GM23248 (cell line): ENCODE results near the gene WASL. TPM values are rescaled to one million over a fixed set of nuclear protein-coding genes. Genes with fewer than 3 reads are reported as not detected.
"Not testable (repeated sequence)": the region's sequence is repeated elsewhere in the genome, so short reads cannot be mapped to it uniquely, and the experiment has no call there.

ENCODE experiments used
- DNase-seq: peaks from one replicate; pipeline ENCODE4 v3.0.0-alpha.2; 2015
- H2AFZ ChIP-seq: fragments of 200-600 bp; sonication (generic); 2 replicates; pipeline ENCODE4 v1.6.1; 2016; ENCODE audit warnings: antibody characterized with exemption
- H3F3A ChIP-seq: fragments of 200-600 bp; sonication (generic); 2 replicates; pipeline ENCODE4 v1.6.1; 2016; ENCODE audit warnings: mild to moderate bottlenecking, antibody characterized with exemption, mixed run types; ENCODE audit not compliant: insufficient read depth
- H3K27ac ChIP-seq: fragments of 200-600 bp; sonication (generic); 2 replicates; pipeline ENCODE4 v1.5.1; 2016; ENCODE audit warnings: mild to moderate bottlenecking
- H3K27me3 ChIP-seq: fragments of 200-600 bp; sonication (generic); replicated peaks from 2 replicates; pipeline ENCODE4 v1.6.1; 2016; ENCODE audit warnings: mild to moderate bottlenecking; ENCODE audit not compliant: insufficient read depth
- H3K36me3 ChIP-seq: fragments of 200-600 bp; sonication (generic); 2 replicates; pipeline ENCODE4 v1.6.1; 2016; ENCODE audit warnings: low read depth, mild to moderate bottlenecking
- H3K4me1 ChIP-seq: fragments of 200-600 bp; sonication (generic); 2 replicates; pipeline ENCODE4 v1.6.1; 2016; ENCODE audit warnings: mild to moderate bottlenecking; ENCODE audit not compliant: insufficient read depth
- H3K4me2 ChIP-seq: fragments of 200-600 bp; sonication (generic); one replicate; pipeline ENCODE4 v1.6.1; 2016; ENCODE audit warnings: mild to moderate bottlenecking; ENCODE audit not compliant: unreplicated experiment
- H3K4me3 ChIP-seq: fragments of 200-600 bp; sonication (generic); 2 replicates; pipeline ENCODE4 v1.5.1; 2016; ENCODE audit warnings: mild to moderate bottlenecking
- H3K79me2 ChIP-seq: fragments of 200-600 bp; sonication (generic); 2 replicates; pipeline ENCODE4 v1.6.1; 2016; ENCODE audit warnings: mild to moderate bottlenecking; ENCODE audit not compliant: insufficient read depth
- H3K9ac ChIP-seq: fragments of 200-600 bp; sonication (generic); 2 replicates; pipeline ENCODE4 v1.6.1; 2016; ENCODE audit warnings: mild to moderate bottlenecking
- H3K9me2 ChIP-seq: fragments of 200-600 bp; sonication (generic); 2 replicates; pipeline ENCODE4 v1.6.1; 2016; ENCODE audit warnings: mixed run types, mild to moderate bottlenecking, moderate library complexity; ENCODE audit not compliant: insufficient read depth
- H3K9me3 ChIP-seq: fragments of 200-600 bp; sonication (generic); one replicate; pipeline ENCODE4 v1.6.1; 2017; ENCODE audit warnings: low read depth
- H4K20me1 ChIP-seq: fragments of 200-600 bp; sonication (generic); 2 replicates; pipeline ENCODE4 v1.6.0; 2016; ENCODE audit not compliant: insufficient read depth
- EZH2 ChIP-seq: fragments of 200-600 bp; sonication (generic); IDR thresholded peaks from 2 replicates; pipeline ENCODE4 v1.6.1; 2018; ENCODE audit warnings: antibody characterized with exemption, mild to moderate bottlenecking; ENCODE audit not compliant: insufficient read depth, poor library complexity, severe bottlenecking
- EZH2phosphoT487 ChIP-seq: fragments of 200-600 bp; sonication (generic); IDR thresholded peaks from 2 replicates; pipeline ENCODE4 v1.6.1; 2018; ENCODE audit warnings: antibody characterized with exemption, moderate library complexity, mild to moderate bottlenecking, low read depth; ENCODE audit not compliant: insufficient read depth
- WGBS, 2 experiments: methylation state at CpG; one replicate each; pipeline ENCODE4 v1.1.6; 2015 to 2017; ENCODE audit warnings: low lambda C conversion rate in 2 of 2, low coverage in 1 of 2; ENCODE audit errors: missing lambda C conversion rate in 2 of 2; 5-methylcytosine and 5-hydroxymethylcytosine counted together
- in situ Hi-C: fragments of 300-500 bp; cut with MboI; formaldehyde crosslinking; loops from 2 replicates; pipeline ENCODE4 v1.15.0; 2020
- polyA plus RNA-seq: library from polyadenylated mRNA; unstranded; fragments of >200 nt; fragmentation: Nextera tagmentation; extraction: Ambion mirVana; gene quantifications from 2 replicates; pipeline ENCODE4 v1.2.1, GENCODE V29; 2016
- total RNA-seq: library from RNA; depleted of rRNA; stranded (reverse); fragments of >200 nt; shearing (Covaris generic); gene quantifications from 2 replicates; pipeline ENCODE4 v1.2.3, GENCODE V29; 2014; rRNA removed

Gene WASL
- total RNA-seq, result 11.6 and 13.2 TPM in 2 replicates
- 20.7 and 21.5 TPM in 2 replicates for polyA plus RNA-seq

DNA sequence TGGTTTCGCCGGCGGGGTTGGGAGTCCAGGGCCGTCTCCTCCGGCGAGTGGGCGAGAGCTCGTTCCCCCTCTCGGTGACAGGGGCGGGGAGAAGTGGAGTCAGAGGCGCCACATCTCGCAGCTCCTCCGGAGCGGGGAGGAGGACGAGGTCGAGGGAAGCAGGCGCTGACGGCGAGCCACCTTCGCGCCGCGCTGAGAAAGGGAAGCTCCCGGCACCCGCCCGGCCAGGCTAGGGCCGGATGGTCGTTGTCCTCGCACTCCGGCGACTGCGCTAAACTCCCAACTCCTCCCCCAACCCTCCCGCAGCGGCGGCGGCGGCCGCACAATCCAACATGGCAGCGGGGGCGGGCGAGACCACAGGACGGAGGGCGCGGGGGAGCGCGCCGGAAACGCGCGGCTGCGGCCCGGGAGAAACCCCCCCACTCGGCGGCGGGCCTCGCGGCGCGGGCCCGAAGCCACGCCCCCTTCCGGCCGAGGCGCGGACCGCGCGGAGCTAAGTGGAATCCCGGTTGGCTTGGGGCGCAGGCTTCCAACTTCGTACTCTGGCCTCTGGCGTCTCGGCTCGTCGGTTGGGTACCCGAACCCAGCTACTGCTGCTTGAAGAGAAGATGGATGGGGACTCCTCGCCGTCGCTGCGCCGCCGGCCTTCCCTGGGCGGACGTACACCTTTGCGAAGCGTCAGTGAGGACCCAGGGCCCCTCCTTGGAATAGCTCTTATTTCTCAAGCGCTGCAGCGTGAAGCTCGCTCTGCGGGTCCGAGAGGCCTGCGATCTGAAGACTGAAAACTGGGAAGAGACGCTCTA, at the start of gene WASL:
WASL (minus strand) TSS at position 270 of the 803 bp plus-strand sequence; CDS start at position 1, 269 bp downstream.
- Histone ChIP-seq H3K9ac (peak within 1 kb of the TSS; percentile 98), H3K79me2 (peaks cover 49% of the 10 kb centered on the region), H3F3A (peaks cover 29% of the 10 kb centered on the region), H3K27me3 (no peaks in the 10 kb centered on the region), H3K9me3 (no peaks in the 10 kb centered on the region), H3K4me3 (peak within 1 kb of the TSS; percentile 94), H3K27ac (peak within 1 kb of the TSS; percentile 95), H3K36me3 (no peaks in the 10 kb centered on the region), H2AFZ (peak within 1 kb of the TSS; percentile 94), H4K20me1 (peaks cover 20% of the 10 kb centered on the region; the same call in 1 of the 2 replicates), H3K4me2 (peak within 1 kb of the TSS; percentile 98), H3K4me1 (peaks cover 30% of the 10 kb centered on the region), H3K9me2 (no peaks in the 10 kb centered on the region)
- DNase-seq, result peak; percentile 93
- no peak for TF ChIP-seq EZH2phosphoT487
- TF ChIP-seq EZH2, result no peak
- in situ Hi-C loops, result no loop called here
- 1% methylated on average over 55 to 80 of the region's 93 CpGs for WGBS, 2 experiments

DNA sequence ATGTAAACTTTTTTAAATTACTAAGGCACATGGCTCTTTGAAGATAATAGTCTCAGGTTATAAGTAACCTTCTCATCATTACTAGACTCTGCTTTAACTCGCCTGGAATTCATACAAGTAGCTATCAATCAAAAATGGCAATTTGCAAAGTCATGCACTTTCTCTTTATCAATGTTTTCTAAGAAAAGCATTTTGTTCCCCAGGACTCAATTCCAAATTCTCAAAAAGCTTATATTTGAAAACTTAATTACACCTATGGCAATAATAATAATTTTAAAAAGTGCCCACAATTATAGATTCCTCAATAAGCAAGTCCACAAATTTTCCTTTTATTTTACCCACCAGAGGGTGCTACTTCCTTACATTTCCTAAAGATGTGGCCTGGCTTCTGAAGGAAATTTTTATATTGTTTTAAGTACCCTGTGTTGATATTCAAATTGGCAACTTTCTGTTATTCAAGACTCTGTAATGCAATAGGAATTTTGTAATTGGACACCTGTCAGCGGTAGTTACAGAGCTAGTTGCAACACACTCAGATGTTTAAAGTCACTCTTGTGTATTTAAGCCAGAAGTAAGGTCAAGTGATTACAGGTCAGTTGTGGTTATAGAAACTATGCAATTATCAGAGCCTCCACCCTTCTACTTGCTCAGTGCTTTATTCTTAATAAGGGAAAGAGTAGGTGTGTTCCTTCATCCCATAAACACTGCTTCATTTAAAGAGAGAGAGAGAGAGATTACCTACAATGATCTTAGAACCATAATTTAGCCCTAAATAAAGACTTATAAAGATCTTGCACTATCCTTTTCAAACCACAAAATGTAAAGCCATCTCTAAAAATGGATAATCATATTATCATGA, 49.1 kb upstream of the WASL start:
- H3K4me3 ChIP-seq, result no peak overlapping the region
- DNase-seq, result peak; percentile 61
- no peaks in the 10 kb centered on the region for H3K9me3 ChIP-seq
- no peaks in the 10 kb centered on the region for H3K9me2 ChIP-seq
- no peak overlapping the region for H3K4me2 ChIP-seq
- no peak overlapping the region for H3K27ac ChIP-seq
- H2AFZ ChIP-seq, result no peak overlapping the region
- no peaks in the 10 kb centered on the region for H3F3A ChIP-seq
- 31 to 38% methylated on average over 2 of the region's 2 CpGs for WGBS, 2 experiments
- H3K36me3 ChIP-seq, result no peaks in the 10 kb centered on the region
- in situ Hi-C loops, result no loop called here
- H3K79me2 ChIP-seq, result no peaks in the 10 kb centered on the region
- peaks cover 5% of the 10 kb centered on the region; the same call in 1 of the 2 replicates for H3K27me3 ChIP-seq
- no peaks in the 10 kb centered on the region for H4K20me1 ChIP-seq
- no peak overlapping the region for H3K9ac ChIP-seq
- TF ChIP-seq EZH2phosphoT487, result no peak
- no peak for TF ChIP-seq EZH2
- 0 out of 2 replicates have a peak, but pooled peaks cover 3% of the 10 kb centered on the region for H3K4me1 ChIP-seq

DNA sequence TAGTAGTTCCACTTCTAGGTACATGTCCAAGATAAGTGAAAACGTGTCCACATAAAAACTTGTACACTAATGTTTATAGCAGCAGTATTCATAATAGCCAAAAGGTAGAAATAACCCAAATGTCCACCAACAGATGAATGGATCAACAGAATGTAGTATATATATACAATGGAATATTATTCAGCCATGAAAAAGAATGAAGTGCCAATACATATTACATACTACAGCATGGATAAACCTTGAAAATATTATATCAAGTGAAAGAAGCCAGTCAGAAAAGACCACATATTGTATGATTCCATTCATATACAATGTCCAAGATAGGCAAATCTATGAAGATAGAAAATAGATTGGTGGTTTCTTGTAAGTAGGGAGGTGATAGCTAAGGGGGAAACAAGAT, 47.8 kb upstream of the WASL start:
- Histone ChIP-seq H3K4me2 (no peak overlapping the region), H3K9ac (no peak overlapping the region), H3F3A (no peaks in the 10 kb centered on the region), H3K27ac (no peak overlapping the region), H3K79me2 (no peaks in the 10 kb centered on the region), H2AFZ (no peak overlapping the region), H3K4me1 (0 out of 2 replicates have a peak, but pooled peaks cover 3% of the 10 kb centered on the region), H4K20me1 (no peaks in the 10 kb centered on the region), H3K27me3 (peaks cover 5% of the 10 kb centered on the region; the same call in 1 of the 2 replicates), H3K36me3 (no peaks in the 10 kb centered on the region), H3K9me2 (no peaks in the 10 kb centered on the region), H3K4me3 (no peak overlapping the region), H3K9me3 (no peaks in the 10 kb centered on the region)
- no peak for DNase-seq
- WGBS, 2 experiments, result 41 to 45% methylated on average over 1 of the region's 1 CpG
- TF ChIP-seq EZH2, result no peak
- TF ChIP-seq EZH2phosphoT487, result no peak
- in situ Hi-C loops, result no loop called here

DNA sequence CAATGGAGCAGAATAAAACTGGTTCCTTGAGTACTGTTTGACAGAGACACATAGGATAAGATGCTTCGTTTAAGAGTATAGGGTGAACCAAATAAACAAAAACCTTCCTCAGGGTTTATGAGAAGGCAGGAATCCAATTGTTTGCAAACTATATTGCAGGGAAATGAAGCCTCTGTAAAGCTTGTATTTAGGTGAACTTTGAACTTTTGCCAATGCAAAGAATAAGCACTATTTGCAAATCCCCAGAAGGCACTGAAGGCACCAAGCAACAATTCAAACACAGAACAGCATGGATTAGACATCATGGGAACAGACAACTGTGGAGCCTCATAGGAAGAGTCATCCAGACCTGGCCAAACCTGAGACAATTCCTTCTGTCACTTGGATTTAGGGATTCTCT, 47.1 kb upstream of the WASL start:
- Histone ChIP-seq H3K9ac (no peak overlapping the region), H3K4me1 (0 out of 2 replicates have a peak, but pooled peaks cover 3% of the 10 kb centered on the region), H3K79me2 (no peaks in the 10 kb centered on the region), H2AFZ (no peak overlapping the region), H3K27me3 (peaks cover 5% of the 10 kb centered on the region; the same call in 1 of the 2 replicates), H3K9me3 (no peaks in the 10 kb centered on the region), H3F3A (no peaks in the 10 kb centered on the region), H3K36me3 (no peaks in the 10 kb centered on the region), H3K4me2 (no peak overlapping the region), H3K9me2 (no peaks in the 10 kb centered on the region), H4K20me1 (no peaks in the 10 kb centered on the region), H3K27ac (no peak overlapping the region), H3K4me3 (no peak overlapping the region)
- WGBS, 2 experiments, result 10 to 14% methylated on average over 1 of the region's 1 CpG
- TF ChIP-seq EZH2phosphoT487, result no peak
- no peak for TF ChIP-seq EZH2
- in situ Hi-C loops, result no loop called here
- DNase-seq, result no peak

DNA sequence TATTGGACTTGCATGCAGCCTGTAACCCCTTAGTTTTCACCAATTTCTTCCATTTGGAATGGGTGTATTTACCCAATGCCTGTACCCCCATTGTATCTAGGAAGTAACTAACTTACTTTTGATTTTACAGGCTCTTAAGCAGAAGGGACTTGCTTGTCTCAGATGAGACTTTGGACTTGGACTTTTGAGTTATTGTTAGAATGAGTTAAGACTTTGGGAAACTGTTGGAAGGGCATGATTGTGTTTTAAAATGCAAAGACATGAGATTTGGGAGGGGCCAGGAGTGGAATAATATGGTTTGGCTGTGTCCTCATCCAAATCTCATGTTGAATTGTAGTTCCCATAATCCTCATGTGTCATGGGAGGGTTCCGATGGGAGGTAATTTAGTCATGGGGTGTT, 46.3 kb upstream of the WASL start:
- H3K4me3 ChIP-seq, H3K27me3 ChIP-seq, H3K9me2 ChIP-seq, H3K9ac ChIP-seq, H3K79me2 ChIP-seq, H4K20me1 ChIP-seq, H3K27ac ChIP-seq, DNase-seq, H2AFZ ChIP-seq, H3K9me3 ChIP-seq, H3K4me1 ChIP-seq, H3K4me2 ChIP-seq, H3F3A ChIP-seq, in situ Hi-C loops, H3K36me3 ChIP-seq: not testable (repeated sequence)
- WGBS, 2 experiments, result 65 to 83% methylated on average over 1 of the region's 1 CpG
